ENCODE data around the gene TMEM132C. TPM values are rescaled to one million over a fixed set of nuclear protein-coding genes. Genes with fewer than 3 reads are reported as not detected.

TMEM132C gene
- total and polyA plus RNA-seq, 7 donors, result 0.60 to 3.5 (median 1.7) TPM; not detected in 1

GRCh38 chr12:128290938-128291337 lies 24.0 kb downstream of the TMEM132C start:
- 63 to 75% methylated on average over 6 of the region's 6 CpGs for WGBS, 2 donors
- H3K27me3 ChIP-seq, result no peaks in the 10 kb centered on the region
- no peak for TF ChIP-seq CTCF (IDR thresholded peaks at IDR 0.05)
- no peak for TF ChIP-seq POLR2A (IDR thresholded peaks at IDR 0.05)
- no peak for TF ChIP-seq POLR2AphosphoS5 (IDR thresholded peaks at IDR 0.05)
- TF ChIP-seq EP300 (IDR thresholded peaks at IDR 0.05), result no peak
- H3K27ac ChIP-seq, result no peak overlapping the region
- no peaks in the 10 kb centered on the region for H3K9me3 ChIP-seq
- H3K4me1 ChIP-seq, result no peaks in the 10 kb centered on the region
- no peaks in the 10 kb centered on the region for H3K36me3 ChIP-seq
- H3K4me3 ChIP-seq, result no peak overlapping the region
- DNase-seq, result no peak
- intact Hi-C loops (cut with DNase I), result no loop called here

- 52 to 67% methylated on average over 11 of the region's 11 CpGs for WGBS, 2 donors
These were observed 31.2 kb downstream of the TMEM132C start for GRCh38 chr12:128298091-128298748.

GRCh38 chr12:128305336-128305892 lies 38.4 kb downstream of the TMEM132C start:
- Histone ChIP-seq H3K27me3 (no peaks in the 10 kb centered on the region), H3K36me3 (no peaks in the 10 kb centered on the region), H3K9me3 (peaks cover 0 to 3% (median 0%) of the 10 kb centered on the region in 4 donors), H3K4me3 (no peak overlapping the region), H3K4me1 (no peaks in the 10 kb centered on the region), H3K27ac (no peak overlapping the region)
- TF ChIP-seq POLR2AphosphoS5 (IDR thresholded peaks at IDR 0.05) (no peak), EP300 (IDR thresholded peaks at IDR 0.05) (no peak), CTCF (IDR thresholded peaks at IDR 0.05) (no peak), POLR2A (IDR thresholded peaks at IDR 0.05) (no peak)
- intact Hi-C loops (cut with DNase I), result no loop called here
- WGBS, 2 donors, result 85 to 86% methylated on average over 10 of the region's 10 CpGs
- DNase-seq, result no peak

More at GRCh38 chr12:128298091-128298748, 31.2 kb downstream of the TMEM132C start:
- Histone ChIP-seq H3K4me3 (no peak overlapping the region), H3K27me3 (no peaks in the 10 kb centered on the region), H3K4me1 (no peaks in the 10 kb centered on the region), H3K9me3 (no peaks in the 10 kb centered on the region), H3K27ac (no peak overlapping the region), H3K36me3 (no peaks in the 10 kb centered on the region)
- TF ChIP-seq EP300 (IDR thresholded peaks at IDR 0.05), result no peak
- no peak for DNase-seq
- intact Hi-C loops (cut with DNase I), result no loop called here

- TF ChIP-seq POLR2A (IDR thresholded peaks at IDR 0.05), result no peak
- no peak for TF ChIP-seq CTCF (IDR thresholded peaks at IDR 0.05)
- TF ChIP-seq POLR2AphosphoS5 (IDR thresholded peaks at IDR 0.05), result no peak
- no peak for TF ChIP-seq EP300 (IDR thresholded peaks at IDR 0.05)
- no peak overlapping the region for H3K27ac ChIP-seq
- peaks cover 0 to 3% (median 0%) of the 10 kb centered on the region in 4 donors for H3K9me3 ChIP-seq
- intact Hi-C loops (cut with DNase I), result no loop called here
- H3K27me3 ChIP-seq, result no peaks in the 10 kb centered on the region
- 35 to 76% methylated on average over 2 of the region's 2 CpGs for WGBS, 2 donors
- no peak for DNase-seq
- no peaks in the 10 kb centered on the region for H3K36me3 ChIP-seq
- H3K4me1 ChIP-seq, result no peaks in the 10 kb centered on the region
- no peak overlapping the region for H3K4me3 ChIP-seq
These were observed 40.8 kb downstream of the TMEM132C start for GRCh38 chr12:128307791-128308190.

GRCh38 chr12:128312661-128313060 lies 45.7 kb downstream of the TMEM132C start:
- no peak for TF ChIP-seq EP300 (IDR thresholded peaks at IDR 0.05)
- intact Hi-C loops (cut with DNase I), result no loop called here
- 55 to 72% methylated on average over 2 of the region's 2 CpGs for WGBS, 2 donors
- no peaks in the 10 kb centered on the region for H3K4me1 ChIP-seq
- no peaks in the 10 kb centered on the region for H3K27me3 ChIP-seq
- H3K36me3 ChIP-seq, result no peaks in the 10 kb centered on the region
- H3K4me3 ChIP-seq, result no peak overlapping the region
- no peak overlapping the region for H3K27ac ChIP-seq
- DNase-seq, result no peak
- H3K9me3 ChIP-seq, result no peaks in the 10 kb centered on the region

Data from sigmoid colon (tissue), 7 donors.